GM19238 (cell line): ENCODE measurements around the gene DOCK4.

Experiments
- DNase-seq: peaks from one replicate; pipeline ENCODE4 v3.0.0; 2011; ENCODE audit warnings: low spot score; ENCODE audit not compliant: insufficient read length

DOCK4 gene

GRCh38 chr7:112215787-112216186 is 9.6 kb upstream of the DOCK4 start:
- no peak for DNase-seq

DNA sequence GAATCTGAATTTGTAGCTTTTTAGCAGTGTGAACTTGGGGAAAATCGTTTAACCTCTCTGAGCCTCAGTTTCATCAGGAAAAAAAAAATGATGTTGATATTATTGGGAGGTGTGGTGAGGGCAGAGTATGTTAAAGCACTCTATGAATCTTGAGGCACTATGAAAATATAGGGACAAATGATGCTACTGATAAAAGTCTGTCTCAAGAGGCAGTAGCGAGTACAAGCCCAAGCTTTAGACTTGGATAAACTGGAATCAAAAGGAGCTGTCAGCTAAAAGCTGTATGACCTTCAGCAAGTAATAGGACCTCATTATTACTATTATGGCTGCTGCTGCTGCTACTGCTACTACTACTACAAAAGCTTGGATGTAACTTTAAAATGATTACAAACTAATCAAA is 8.7 kb upstream of the DOCK4 start:
- DNase-seq = no peak

- no peak for DNase-seq
Measured at GRCh38 chr7:112214268-112214667, 8.1 kb upstream of the DOCK4 start.

DNA sequence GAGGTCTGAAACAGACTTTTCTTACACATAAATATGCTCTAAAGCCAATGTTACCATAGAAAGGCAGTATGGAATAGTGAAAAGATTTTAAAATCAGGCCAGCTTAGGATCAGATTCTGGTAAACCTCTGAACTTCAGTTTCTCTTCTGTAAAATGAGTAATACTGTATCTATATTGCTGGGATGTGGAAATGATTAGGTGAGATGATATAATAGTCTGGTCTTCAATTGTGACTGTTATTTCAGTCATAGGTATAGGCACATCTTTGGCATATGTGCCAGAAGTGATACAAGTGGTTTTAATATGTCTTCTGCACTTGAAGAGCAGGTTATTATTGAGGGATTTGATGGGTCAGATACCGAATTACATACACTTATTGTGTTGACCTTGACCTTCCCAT is 7.5 kb upstream of the DOCK4 start:
- DNase-seq = no peak

DNA sequence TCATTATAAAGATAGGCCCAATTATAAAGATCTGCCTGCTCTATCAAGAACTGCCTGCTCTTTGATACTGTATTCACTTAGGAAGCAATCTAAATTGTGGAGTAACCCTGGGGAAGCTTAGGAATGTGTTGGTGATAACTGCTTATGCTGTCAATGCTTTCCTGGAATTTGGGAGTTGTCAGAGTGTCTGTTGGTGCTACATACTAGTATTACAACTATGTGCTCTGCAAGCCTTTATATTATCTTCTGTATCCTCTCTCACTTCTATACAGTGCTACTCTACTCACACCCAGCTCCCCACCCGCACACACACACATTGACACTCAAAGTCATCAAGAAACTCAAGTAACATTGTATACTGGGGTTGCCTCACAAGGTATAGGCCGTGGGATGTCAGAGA is 6.4 kb upstream of the DOCK4 start:
- DNase-seq = no peak

GRCh38 chr7:112211348-112211907 is 5.2 kb upstream of the DOCK4 start:
- no peak for DNase-seq

DNA sequence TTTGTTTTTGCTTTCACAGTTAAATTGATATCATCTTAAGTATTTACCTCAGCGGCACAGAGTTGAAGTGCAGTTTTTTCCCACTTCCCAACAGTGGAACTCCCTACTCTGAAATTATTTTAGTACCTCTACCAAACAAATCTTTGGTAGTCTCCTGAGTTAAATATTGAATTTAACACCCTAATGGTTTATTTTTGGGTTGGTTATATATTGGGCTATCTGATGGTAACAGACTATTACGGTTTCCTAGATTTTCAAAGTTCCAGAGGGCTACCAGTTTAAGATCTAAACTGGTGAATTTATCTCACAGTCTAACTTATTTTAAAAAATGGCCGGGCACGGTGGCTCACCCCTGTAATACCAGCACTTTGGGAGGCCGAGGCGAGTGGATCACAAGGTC is 1.6 kb upstream of the DOCK4 start:
- DNase-seq = no peak

DNA sequence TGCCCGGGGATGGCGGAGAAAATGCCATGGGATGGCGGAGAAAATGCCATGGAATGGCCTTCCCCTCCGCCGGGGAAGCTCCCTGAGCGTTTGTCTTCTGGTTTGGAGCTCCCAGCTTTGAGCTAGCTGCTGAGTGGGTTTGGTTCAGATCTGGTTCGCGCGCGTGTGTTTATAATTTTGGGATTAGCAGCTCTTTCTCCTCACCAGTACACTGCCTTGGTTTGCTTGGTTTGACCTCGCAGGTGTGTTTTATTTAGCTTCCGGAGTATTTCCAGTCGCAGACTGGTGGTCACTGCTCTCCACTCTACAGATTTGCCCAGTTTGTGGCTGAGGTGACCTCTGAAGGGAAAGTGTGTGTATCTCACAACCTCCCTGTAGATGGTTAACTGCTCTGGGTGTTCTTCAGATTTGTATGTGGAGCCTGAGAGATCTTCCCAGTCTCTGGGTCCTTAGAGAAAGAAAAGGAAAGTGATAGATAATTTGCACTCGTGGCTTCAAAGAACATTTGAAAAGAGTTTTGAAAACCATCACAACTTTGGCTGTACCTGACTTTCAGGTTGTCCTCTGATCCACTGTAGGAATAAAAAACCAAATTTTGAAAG is 893 bp upstream of the DOCK4 start:
- DNase-seq = no peak

GRCh38 chr7:112205343-112206237 is 609 bp downstream of the DOCK4 start:
- DNase-seq = no peak

DNA sequence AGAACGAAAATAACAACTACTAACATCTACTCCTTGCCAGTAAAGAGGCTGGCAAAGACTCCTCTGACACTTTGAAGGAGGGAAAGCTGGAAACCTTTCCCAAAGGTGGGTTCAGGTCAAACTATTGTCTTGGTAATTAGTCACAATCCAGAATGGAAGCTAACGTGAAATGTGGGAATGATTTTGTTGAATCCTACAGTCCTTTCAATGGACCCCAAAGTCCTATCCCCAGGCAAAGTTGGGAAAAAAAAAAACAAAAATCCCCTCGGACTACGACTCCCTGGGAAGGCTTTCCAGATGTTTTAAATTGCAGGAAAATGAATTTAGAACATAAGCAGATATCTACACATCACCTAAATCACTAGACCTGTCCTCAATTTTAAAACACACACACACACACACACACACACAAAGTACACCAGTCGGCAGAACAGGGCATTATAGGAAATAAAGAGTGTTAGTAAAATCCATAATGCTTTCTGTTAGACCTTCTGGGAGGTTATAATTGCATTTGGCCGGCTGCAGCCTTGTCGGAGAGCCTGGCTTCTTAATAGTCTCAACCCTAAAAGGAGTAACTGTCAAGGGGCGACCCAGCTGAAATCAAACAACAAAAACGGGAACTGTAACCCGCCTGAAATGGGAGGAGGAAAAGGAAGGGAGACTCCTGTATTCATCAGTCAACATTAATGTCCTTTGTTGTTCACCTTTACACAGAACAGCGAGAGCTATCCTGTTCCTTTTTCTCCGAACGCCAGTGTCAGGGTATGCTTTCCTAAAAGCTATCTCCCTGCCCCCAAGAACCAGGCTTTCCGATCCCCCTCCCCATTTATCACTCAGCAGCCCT is 1.5 kb downstream of the DOCK4 start:
- no peak for DNase-seq

- DNase-seq = no peak
Measured at GRCh38 chr7:112203365-112203739, 2.8 kb downstream of the DOCK4 start.

DNA sequence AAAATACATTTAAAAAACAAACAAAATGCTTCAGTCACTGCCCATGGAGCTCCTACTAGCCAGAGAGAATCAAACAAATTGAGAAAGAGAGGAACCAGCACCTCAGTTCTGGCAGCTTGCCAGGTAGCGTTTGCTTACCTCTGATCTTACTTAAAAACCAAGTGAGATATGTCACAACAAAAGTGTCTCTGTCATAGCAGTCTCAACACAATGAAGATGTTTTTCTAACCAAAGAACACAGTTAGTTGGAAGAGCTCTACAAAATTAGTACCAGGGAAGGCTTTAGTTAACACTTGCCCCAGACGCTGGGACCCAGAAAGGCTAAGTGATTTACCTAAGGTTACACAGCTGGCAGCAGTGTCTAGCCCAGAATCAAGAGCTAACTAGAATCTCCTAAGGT is 3.4 kb downstream of the DOCK4 start:
- no peak for DNase-seq

DNA sequence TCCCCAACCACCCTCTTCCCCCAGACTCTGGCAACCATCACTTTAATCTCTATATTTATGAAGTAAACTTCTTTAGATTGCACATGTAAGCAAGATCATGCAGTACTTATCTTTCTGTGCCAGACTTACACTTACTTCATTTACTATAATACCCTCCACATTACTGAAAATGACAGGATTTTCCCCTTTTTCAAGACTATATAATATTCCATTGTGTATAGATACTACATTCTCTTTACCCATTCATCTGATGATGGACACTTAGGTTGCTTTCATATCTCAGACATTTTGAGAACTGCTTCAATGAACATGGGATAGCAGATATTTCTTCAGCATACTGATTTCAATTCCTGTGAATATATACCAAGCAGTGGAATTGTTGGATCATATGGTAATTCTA is 4.4 kb downstream of the DOCK4 start:
- no peak for DNase-seq

- no peak for DNase-seq
Measured at GRCh38 chr7:112201411-112201810, 4.8 kb downstream of the DOCK4 start.

GRCh38 chr7:112199672-112200071 is 6.5 kb downstream of the DOCK4 start:
- DNase-seq = no peak

- DNase-seq = no peak
Measured at GRCh38 chr7:112199035-112199655, 7.1 kb downstream of the DOCK4 start.

DNA sequence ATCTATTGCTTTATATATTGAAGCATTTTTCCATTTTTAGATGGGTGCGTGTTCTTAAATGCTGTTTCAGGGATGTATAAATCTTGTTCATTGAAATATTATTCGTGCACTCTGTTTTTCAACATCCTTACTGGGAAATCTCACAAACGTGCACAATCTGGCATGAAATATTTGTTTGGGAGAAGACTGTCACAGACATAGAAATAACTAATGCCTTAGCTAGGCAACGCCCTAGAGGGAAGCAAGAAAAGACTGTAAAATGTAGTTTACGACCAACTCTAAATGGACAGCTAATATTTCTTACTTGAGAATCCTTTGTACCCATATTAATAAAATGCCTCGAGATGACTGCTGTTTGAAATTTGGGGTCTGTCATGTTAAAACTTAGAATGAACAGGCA is 8.9 kb downstream of the DOCK4 start:
- DNase-seq = no peak

DNA sequence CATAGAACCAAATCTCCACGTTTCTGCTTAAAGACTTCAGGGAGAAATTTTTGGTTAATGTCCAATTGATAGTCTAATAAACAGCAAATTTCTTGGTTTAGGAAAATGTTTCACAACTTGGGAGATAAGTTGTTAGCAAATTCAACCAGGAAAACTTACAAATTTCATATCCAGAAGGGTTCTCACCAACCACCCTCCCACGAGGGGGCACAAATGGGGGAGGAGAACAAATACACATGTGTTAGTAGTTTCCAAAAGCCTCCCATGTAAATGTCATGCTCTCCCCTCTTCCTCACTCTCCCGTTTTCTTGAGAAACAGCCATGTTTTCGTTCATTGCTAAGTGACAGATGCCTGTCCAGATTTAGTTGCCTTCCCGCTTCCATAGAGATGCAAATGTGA is 10.5 kb downstream of the DOCK4 start:
- no peak for DNase-seq

GRCh38 chr7:112193915-112194502 is 12.2 kb downstream of the DOCK4 start:
- DNase-seq = no peak

DNA sequence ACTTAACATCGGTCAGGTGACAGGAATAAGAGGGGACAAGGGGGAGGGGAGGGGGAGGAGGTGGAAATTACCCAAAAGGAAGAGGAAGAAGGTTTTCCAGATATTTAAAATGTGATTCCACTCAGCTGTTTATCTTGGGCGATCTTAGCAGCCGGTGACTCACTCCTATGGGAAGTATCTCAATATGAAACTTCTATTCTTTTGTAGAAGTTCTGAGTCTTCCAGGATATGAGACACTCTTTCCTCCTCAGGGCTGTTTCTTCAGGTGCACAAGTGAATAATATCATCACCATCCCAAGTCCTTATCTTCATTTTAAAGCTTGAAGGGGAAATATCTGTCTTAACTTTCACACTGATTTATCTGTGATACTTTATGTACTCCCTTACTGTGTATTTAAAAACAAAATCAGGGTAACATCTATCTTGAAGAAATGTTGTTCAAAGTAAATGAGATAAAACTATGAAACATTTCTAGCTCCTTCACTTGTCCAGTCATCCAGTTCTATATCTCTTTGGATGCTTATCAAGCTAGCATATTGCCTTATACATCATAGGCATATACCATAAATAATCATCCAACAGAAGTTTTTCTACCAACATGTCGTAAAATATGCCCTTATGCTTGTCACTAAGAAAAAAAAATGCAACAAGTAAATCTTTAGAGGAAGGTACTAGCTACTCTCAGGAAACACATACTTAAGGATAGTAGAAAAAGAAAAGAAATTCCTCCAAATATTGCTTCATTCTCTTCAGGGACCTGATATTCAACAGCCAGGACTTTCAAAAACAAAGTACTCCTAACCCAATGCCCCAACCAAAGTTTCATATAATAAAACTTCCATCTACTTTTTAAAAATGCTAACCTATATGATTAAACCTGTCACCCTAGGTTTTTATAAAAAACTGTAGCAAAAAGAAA is 13.7 kb downstream of the DOCK4 start:
- DNase-seq = no peak
